Endothelial cell of umbilical vein (primary cell): ENCODE results near the gene CNTRL.

Experiments used
- EZH2 ChIP-seq: IDR thresholded peaks from 2 replicates; pipeline ENCODE4 v1.6.1; 2012; ENCODE audit warnings: borderline replicate concordance, low read depth, mild to moderate bottlenecking, moderate library complexity, low read length, inconsistent platforms; ENCODE audit not compliant: severe bottlenecking
- FOS ChIP-seq: IDR thresholded peaks from 2 replicates; pipeline ENCODE4 v1.6.1; 2011; ENCODE audit warnings: mild to moderate bottlenecking, low read length, moderate library complexity, borderline replicate concordance; ENCODE audit not compliant: insufficient read depth
- JUN ChIP-seq: IDR thresholded peaks from 2 replicates; pipeline ENCODE4 v1.6.1; 2011; ENCODE audit warnings: borderline replicate concordance, low read depth; ENCODE audit not compliant: insufficient read length, insufficient read depth
- MYC ChIP-seq: IDR thresholded peaks from one replicate; pipeline ENCODE4 v1.6.1; 2011; ENCODE audit warnings: mild to moderate bottlenecking, low read depth, low read length
- POLR2A ChIP-seq: IDR thresholded peaks from 2 replicates; pipeline ENCODE4 v1.6.1; 2012; ENCODE audit warnings: low read depth, mild to moderate bottlenecking, control low read depth, low read length
- POLR2AphosphoS5 ChIP-seq: IDR thresholded peaks from 2 replicates; pipeline ENCODE4 v1.6.1; 2012; ENCODE audit warnings: low read depth, mild to moderate bottlenecking, control low read depth, low read length, moderate library complexity; ENCODE audit not compliant: insufficient read depth
- TF ChIP-seq, protein P1 (sequence below), 2 donors: IDR thresholded peaks; 1 replicate in 1 of 2; 2 replicates in 1 of 2; pipeline ENCODE4 v1.5.1; 2011; ENCODE audit warnings: low read length in 2 of 2, mild to moderate bottlenecking in 2 of 2, moderate library complexity in 2 of 2, control low read depth in 1 of 2, inconsistent platforms in 1 of 2, low read depth in 1 of 2; ENCODE audit not compliant: insufficient read depth in 1 of 2; ENCODE audit errors: extremely low read depth in 1 of 2
- TF ChIP-seq, protein P2 (sequence below): IDR thresholded peaks from 2 replicates; pipeline ENCODE4 v1.6.1; 2011; ENCODE audit not compliant: insufficient read depth, insufficient read length

DNA sequence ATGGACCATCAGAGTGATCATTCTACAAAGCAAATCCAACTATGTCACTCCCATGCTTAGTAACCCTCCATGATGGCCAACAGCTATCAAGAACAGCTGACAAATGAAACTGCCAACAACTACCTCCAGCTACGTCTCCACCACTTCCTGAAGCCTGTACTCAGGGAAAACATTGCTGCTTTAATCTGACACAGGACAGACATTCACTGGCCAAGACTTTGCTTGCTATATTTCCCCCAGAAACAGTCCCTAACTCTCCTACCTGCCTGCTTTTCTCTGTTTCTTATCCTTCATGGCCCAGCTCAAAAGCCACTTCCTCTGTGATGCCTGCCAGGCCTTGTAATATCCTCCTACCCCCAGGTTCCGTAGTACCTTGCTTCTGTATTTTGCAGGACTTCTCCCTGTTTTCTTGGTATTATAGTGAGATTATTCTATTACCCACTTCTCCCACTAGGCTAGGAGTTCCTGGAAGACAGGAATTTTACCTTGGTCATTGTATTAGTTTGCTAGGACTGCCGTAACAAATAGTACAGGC lies 141.6 kb downstream of the CNTRL start:
- TF ChIP-seq, protein P1, sequence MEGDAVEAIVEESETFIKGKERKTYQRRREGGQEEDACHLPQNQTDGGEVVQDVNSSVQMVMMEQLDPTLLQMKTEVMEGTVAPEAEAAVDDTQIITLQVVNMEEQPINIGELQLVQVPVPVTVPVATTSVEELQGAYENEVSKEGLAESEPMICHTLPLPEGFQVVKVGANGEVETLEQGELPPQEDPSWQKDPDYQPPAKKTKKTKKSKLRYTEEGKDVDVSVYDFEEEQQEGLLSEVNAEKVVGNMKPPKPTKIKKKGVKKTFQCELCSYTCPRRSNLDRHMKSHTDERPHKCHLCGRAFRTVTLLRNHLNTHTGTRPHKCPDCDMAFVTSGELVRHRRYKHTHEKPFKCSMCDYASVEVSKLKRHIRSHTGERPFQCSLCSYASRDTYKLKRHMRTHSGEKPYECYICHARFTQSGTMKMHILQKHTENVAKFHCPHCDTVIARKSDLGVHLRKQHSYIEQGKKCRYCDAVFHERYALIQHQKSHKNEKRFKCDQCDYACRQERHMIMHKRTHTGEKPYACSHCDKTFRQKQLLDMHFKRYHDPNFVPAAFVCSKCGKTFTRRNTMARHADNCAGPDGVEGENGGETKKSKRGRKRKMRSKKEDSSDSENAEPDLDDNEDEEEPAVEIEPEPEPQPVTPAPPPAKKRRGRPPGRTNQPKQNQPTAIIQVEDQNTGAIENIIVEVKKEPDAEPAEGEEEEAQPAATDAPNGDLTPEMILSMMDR (IDR thresholded peaks at IDR 0.05; ENCODE audit: extremely low read depth in 1 of 2, insufficient read depth in 1 of 2, low read depth in 1 of 2, low read length in 2 of 2), result no peak
- TF ChIP-seq, protein P2, sequence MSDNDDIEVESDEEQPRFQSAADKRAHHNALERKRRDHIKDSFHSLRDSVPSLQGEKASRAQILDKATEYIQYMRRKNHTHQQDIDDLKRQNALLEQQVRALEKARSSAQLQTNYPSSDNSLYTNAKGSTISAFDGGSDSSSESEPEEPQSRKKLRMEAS, result no peak
- TF ChIP-seq POLR2AphosphoS5 (no peak), POLR2A (no peak), EZH2 (no peak), JUN (no peak), FOS (no peak), MYC (no peak)
